VCaP (cell line): ENCODE data around the gene TRAPPC10.

Source experiments
- H3K27ac ChIP-seq: fragments of 450-650 bp; 2 replicates; pipeline ENCODE4 v1.5.1; 2017
- TF ChIP-seq, protein P1 (sequence below): fragments of 450-650 bp; conservative IDR thresholded peaks from 2 replicates; pipeline ENCODE4 v1.5.1; 2017; ENCODE audit warnings: mild to moderate bottlenecking, moderate library complexity

The TRAPPC10 gene

DNA sequence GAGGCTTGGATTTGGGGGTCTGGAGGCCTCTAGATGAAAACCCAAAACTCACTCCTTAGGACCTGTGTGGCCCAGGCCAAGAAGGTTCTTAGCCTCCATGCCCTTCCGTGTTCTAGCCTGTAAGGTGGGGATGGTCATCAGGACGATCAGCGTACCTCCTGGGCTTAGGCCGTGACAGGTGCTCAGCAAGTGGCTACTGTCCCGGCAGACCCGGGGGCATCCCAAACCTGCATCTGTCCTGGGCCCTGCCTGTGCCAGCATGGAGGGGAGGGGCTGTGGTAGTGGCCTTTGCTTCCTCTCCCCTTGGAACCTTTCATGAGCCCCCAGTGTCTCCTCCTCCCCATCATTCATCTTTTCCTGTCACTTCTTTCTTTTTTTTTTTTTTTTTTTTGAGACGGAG lies 22.7 kb upstream of the TRAPPC10 start:
- H3K27ac ChIP-seq: no peak overlapping the region
- TF ChIP-seq, protein P1, sequence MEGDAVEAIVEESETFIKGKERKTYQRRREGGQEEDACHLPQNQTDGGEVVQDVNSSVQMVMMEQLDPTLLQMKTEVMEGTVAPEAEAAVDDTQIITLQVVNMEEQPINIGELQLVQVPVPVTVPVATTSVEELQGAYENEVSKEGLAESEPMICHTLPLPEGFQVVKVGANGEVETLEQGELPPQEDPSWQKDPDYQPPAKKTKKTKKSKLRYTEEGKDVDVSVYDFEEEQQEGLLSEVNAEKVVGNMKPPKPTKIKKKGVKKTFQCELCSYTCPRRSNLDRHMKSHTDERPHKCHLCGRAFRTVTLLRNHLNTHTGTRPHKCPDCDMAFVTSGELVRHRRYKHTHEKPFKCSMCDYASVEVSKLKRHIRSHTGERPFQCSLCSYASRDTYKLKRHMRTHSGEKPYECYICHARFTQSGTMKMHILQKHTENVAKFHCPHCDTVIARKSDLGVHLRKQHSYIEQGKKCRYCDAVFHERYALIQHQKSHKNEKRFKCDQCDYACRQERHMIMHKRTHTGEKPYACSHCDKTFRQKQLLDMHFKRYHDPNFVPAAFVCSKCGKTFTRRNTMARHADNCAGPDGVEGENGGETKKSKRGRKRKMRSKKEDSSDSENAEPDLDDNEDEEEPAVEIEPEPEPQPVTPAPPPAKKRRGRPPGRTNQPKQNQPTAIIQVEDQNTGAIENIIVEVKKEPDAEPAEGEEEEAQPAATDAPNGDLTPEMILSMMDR: no peak

DNA sequence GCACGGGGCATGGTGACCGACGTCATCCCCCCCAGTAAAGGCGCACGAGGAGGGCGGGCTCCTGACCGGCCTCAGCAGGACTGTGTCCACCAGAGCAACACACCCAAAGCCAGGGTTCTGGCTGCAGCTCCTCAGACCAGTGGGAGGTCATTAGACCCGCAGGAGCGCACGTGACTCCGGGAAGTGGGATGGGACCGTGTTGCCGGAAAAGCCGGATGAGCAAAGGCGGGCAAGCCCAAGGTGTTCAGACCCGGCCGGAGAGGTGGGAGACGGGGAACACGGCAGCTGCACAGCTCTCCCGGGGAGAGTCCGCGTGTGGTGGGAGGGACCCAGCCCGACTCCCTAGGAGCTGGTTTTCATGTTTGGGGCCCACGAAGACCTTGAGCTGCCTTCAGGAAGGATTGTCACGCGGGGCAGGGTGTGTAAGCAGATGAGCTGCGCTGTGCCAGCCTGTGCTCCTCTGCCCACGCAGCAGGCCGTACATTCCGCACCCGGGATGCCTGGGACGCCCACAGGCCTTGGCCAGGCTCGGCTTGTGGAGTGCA lies 20.6 kb upstream of the TRAPPC10 start:
- TF ChIP-seq, protein P1: no peak
- H3K27ac ChIP-seq: no peak overlapping the region

DNA sequence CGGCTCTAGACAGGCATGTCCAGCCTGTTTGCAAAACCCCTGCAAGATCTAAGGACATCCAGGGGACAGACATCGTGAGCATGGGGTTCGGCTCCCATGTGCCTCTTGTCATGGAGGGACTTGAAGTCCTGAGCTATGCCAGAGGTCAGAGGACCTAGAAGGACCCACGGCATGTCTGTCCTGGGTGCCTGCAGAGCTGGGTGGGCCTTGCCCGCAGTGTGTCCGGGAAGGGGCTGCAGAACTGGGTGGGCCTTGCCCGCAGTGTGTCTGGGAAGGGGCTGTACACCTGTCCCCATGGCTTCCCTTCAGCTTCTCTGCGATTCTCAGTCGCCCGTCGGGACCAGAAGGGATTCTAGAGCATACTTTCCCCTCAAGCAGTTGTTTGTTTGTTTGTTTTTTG lies 20.0 kb upstream of the TRAPPC10 start:
- TF ChIP-seq, protein P1: no peak
- no peak overlapping the region for H3K27ac ChIP-seq

DNA sequence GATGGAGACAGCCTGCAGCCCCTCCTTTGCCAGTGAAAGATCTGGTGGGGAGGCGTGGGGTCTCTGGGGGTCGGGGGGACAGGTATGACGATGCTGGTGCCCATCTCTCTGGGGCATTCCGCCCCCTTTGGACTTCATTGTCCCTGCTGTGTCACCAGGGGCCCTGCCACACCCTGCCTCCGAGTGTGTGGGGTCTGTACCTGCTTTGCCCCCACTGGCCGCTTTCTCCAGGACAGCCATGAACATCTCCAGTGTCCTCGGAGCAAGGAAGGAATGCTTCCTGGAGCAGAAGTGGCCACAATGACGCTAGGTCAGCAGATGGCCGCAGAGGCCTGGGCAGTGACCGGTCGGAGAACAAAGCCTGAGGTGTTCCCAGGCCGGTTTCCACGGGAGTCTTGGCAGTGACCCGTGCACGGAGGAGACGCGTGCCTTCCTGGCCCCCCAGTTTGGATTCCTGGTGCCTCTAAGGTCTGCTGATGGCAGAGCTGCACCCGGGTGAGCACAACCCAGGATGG lies 18.6 kb upstream of the TRAPPC10 start:
- no peak overlapping the region for H3K27ac ChIP-seq
- TF ChIP-seq, protein P1: no peak

DNA sequence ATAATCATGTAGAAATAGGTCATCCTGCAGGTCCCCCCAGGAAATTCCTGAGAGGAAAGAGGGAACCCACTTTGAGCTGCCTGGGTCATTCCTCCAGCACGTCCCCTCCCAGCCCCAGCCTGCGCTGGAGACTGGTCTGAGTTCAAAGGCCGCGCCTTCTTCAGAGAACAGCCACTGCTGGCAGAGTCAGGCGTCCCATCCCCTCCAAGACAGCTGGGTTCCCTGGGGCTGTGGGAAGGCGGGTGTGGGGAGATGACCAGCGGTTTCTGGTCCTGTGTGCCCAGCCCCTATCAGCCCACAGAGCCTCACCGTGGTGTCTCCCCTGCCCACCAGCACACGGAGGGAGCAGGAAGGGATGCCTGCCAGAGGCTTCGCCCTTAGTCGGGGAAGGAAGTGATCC lies 18.0 kb upstream of the TRAPPC10 start:
- H3K27ac ChIP-seq: no peak overlapping the region
- TF ChIP-seq, protein P1: no peak

DNA sequence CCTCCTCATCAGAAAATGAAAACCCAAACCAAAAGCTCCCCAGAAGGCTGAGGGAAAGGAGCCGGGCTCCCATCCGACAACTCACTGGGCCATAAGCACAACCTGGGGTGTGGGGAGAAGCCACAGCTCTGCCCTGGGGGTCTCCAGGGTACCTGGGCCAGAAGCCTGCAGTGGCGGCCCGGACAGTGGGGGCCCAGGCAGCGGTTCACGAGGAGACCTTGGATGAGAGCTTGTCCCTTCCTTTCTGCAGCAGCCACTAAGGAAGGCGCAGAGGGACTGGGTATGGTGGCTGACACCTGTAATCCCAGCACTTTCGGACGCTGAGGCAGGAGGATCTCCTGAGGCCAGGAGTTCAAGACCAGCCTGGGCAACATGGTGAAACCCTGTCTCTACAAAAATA lies 17.5 kb upstream of the TRAPPC10 start:
- no peak overlapping the region for H3K27ac ChIP-seq
- TF ChIP-seq, protein P1: no peak

DNA sequence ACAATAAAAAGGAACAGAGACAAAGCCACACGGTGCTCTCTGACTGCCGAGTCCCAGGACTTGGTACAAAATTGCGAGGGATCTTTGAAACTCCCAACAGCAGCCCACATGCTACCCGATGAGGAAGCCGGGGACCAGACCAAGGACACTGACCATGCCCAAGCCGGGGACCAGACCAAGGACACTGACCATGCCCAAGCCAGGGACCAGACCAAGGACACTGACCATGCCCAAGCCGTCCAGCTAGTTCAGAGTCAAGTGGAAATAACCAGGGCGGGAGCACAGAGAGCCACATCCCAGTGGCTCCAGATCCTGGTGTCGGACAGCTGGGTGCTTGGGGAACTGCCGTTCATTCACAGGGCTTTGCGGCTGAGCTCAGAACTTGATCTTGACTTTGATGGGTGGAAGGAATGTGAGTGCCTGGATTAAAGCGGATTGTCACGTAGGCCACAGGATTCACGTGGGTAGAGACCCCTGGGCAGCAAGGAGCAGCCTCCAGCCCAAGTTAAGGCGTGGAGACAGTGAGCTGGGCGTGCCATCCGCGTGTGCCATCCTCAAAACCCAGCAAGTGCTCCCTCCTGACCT lies 16.5 kb upstream of the TRAPPC10 start:
- TF ChIP-seq, protein P1: no peak
- no peak overlapping the region for H3K27ac ChIP-seq
